ENCODE data around the gene SPINK6.

The SPINK6 gene

DNA sequence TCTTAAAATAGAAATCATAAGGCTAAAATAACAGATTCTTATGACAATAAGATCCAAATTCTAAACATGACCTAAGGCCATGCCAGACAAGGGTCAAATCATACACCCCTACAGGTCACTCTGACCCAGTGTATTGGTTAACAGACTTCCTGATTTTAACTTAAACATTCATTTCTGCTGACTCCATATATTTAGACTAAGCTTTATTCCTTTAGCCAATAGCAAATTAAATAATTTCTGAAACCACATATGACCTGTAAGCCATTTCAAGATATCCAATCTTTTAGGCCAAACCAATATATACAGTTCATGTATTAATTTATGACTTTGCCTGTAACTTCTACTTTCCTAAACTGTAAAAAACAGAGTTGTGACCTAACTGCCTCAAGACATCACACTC is 58.4 kb downstream of the SPINK6 start:
- DNase-seq (ENCODE audit: low read depth): no peak
- TF ChIP-seq, protein P1, sequence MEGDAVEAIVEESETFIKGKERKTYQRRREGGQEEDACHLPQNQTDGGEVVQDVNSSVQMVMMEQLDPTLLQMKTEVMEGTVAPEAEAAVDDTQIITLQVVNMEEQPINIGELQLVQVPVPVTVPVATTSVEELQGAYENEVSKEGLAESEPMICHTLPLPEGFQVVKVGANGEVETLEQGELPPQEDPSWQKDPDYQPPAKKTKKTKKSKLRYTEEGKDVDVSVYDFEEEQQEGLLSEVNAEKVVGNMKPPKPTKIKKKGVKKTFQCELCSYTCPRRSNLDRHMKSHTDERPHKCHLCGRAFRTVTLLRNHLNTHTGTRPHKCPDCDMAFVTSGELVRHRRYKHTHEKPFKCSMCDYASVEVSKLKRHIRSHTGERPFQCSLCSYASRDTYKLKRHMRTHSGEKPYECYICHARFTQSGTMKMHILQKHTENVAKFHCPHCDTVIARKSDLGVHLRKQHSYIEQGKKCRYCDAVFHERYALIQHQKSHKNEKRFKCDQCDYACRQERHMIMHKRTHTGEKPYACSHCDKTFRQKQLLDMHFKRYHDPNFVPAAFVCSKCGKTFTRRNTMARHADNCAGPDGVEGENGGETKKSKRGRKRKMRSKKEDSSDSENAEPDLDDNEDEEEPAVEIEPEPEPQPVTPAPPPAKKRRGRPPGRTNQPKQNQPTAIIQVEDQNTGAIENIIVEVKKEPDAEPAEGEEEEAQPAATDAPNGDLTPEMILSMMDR (conservative IDR thresholded peaks at IDR 0.05; ENCODE audit: control insufficient read depth, insufficient read depth, low read depth, low read length): no peak
- H3K4me3 ChIP-seq (ENCODE audit: control insufficient read depth, low read depth, low read length): no peak overlapping the region
